Renal cortex interstitium (tissue), 15 donors: ENCODE results near the gene TEX11. TPM values are rescaled to one million over a fixed set of nuclear protein-coding genes. Genes with fewer than 3 reads are reported as not detected.
"Not testable (repeated sequence)": the region's sequence is repeated elsewhere in the genome, so short reads cannot be mapped to it uniquely, and the experiment has no call there.

Experiments
- DNase-seq, 11 donors: peaks; one replicate each; pipeline ENCODE4 v3.0.0-alpha.2; 2013; ENCODE audit warnings: low read depth in 9 of 11, low spot score in 4 of 11; ENCODE audit errors: extremely low read depth in 1 of 11
- long read RNA-seq, 16 experiments: transcript quantifications; one replicate each; lab custom pipeline, GENCODE V29; 2026
- polyA plus RNA-seq, 3 donors: library from polyadenylated mRNA; unstranded; fragments of 120-200 nt; gene quantifications; one replicate each; pipeline ENCODE4 v1.2.1, GENCODE V29; 2013; ENCODE audit not compliant: insufficient read length in 3 of 3

Gene TEX11
- polyA plus RNA-seq: under 1 TPM in 2 of 3 donors, not detected in 1; 0.15 to 0.20 TPM
- long read RNA-seq, donor 1: 0 reads
- long read RNA-seq, donor 2: 0 reads
- long read RNA-seq, donor 3: 0 reads
- long read RNA-seq, donor 4: 0 reads
- long read RNA-seq, donor 5: 0 reads
- long read RNA-seq, donor 6: 0 reads
- long read RNA-seq, donor 7: 0 reads
- long read RNA-seq, donor 8: 0 reads
- long read RNA-seq, donor 9: 0 reads
- long read RNA-seq, donor 10: 0 reads
- long read RNA-seq, donor 11: 0 reads
- long read RNA-seq, donor 12: 0 reads
- long read RNA-seq, donor 13: 0 reads
- long read RNA-seq, donor 14: 0 reads
- long read RNA-seq, donor 15: 0 reads
- long read RNA-seq, donor 16: 0 reads

GRCh38 chrX:70908541-70908940, at the start of gene TEX11:
TSS of gene TEX11 (minus strand) at chrX:70908711. CDS start at chrX:70907789, 922 bp downstream.
- DNase-seq: no peak

- no peak for DNase-seq
These were observed 46.4 kb upstream of the TEX11 start for GRCh38 chrX:70954871-70955270.

GRCh38 chrX:70924294-70924911, 15.9 kb upstream of the TEX11 start:
- DNase-seq: no peak

GRCh38 chrX:70922774-70923473, 14.4 kb upstream of the TEX11 start:
- no peak for DNase-seq

GRCh38 chrX:70921709-70922352, 13.3 kb upstream of the TEX11 start:
- no peak for DNase-seq

- DNase-seq: no peak
These were observed 8.2 kb upstream of the TEX11 start for GRCh38 chrX:70916754-70917153.

- no peak for DNase-seq
These were observed 611 bp downstream of the TEX11 start for GRCh38 chrX:70907900-70908299.

GRCh38 chrX:70901465-70901864, 7.0 kb downstream of the TEX11 start:
- no peak for DNase-seq

- not testable (repeated sequence) for DNase-seq
These were observed 18.1 kb downstream of the TEX11 start for GRCh38 chrX:70890441-70890840.

- DNase-seq: no peak
These were observed 29.6 kb downstream of the TEX11 start for GRCh38 chrX:70878902-70879301.

- DNase-seq: no peak
These were observed 56.2 kb downstream of the TEX11 start for GRCh38 chrX:70852294-70852693.

- DNase-seq: not testable (repeated sequence)
These were observed 64.4 kb downstream of the TEX11 start for GRCh38 chrX:70844081-70844480.

- not testable (repeated sequence) for DNase-seq
These were observed 64.9 kb downstream of the TEX11 start for GRCh38 chrX:70843620-70844019.

- no peak for DNase-seq
These were observed 73.9 kb downstream of the TEX11 start for GRCh38 chrX:70834589-70834988.

GRCh38 chrX:70826715-70827114, 81.8 kb downstream of the TEX11 start:
- DNase-seq: peak in 1 of 11 donors; percentile 1

- no peak for DNase-seq
These were observed 83.1 kb downstream of the TEX11 start for GRCh38 chrX:70825366-70825765.

GRCh38 chrX:70808942-70809940, 99.3 kb downstream of the TEX11 start:
- DNase-seq: no peak

GRCh38 chrX:70806081-70806480, 102.4 kb downstream of the TEX11 start:
- DNase-seq: no peak
